Neutrophil (primary cell): ENCODE measurements around the gene DHX38.

Experiments used
- H3K27ac ChIP-seq: fragments of 200-600 bp; sonication (generic); 2 replicates; pipeline ENCODE4 v1.5.1; 2016; ENCODE audit warnings: mild to moderate bottlenecking, moderate library complexity
- H3K27me3 ChIP-seq: fragments of 200-600 bp; sonication (generic); 2 replicates; pipeline ENCODE4 v1.6.0; 2016; ENCODE audit warnings: mild to moderate bottlenecking
- H3K36me3 ChIP-seq: fragments of 200-600 bp; sonication (generic); 2 replicates; pipeline ENCODE4 v1.5.1; 2017
- H3K4me1 ChIP-seq, 2 experiments: fragments of 200-600 bp in 1 of 2; sonication (generic) in 1 of 2; 1 replicate in 1 of 2; 2 replicates in 1 of 2; pipeline versions ENCODE4 v1.5.1 to v1.6.1; 2013 to 2016; ENCODE audit warnings: low read depth in 1 of 2, low read length in 1 of 2, mild to moderate bottlenecking in 1 of 2, moderate library complexity in 1 of 2; ENCODE audit not compliant: control insufficient read depth in 1 of 2, insufficient read depth in 1 of 2
- H3K4me3 ChIP-seq, 2 experiments: fragments of 200-600 bp in 1 of 2; sonication (generic) in 1 of 2; 1 replicate in 1 of 2; 2 replicates in 1 of 2; pipeline ENCODE4 v1.5.1; 2013 to 2016; ENCODE audit warnings: low read depth in 1 of 2, low read length in 1 of 2, mild to moderate bottlenecking in 1 of 2, moderate library complexity in 1 of 2
- H3K9me3 ChIP-seq: fragments of 200-600 bp; sonication (generic); 2 replicates; pipeline ENCODE4 v1.5.1; 2016
- TF ChIP-seq, protein P1 (sequence below): fragments of 200-600 bp; sonication (generic); IDR thresholded peaks from 2 replicates; pipeline ENCODE4 v1.5.1; 2016; ENCODE audit warnings: antibody characterized with exemption

Gene DHX38

GRCh38 chr16:72112906-72113615, 19.4 kb downstream of the DHX38 start:
- Histone ChIP-seq H3K4me3 (no peak overlapping the region), H3K4me1 (no peaks in the 10 kb centered on the region), H3K27ac (no peak overlapping the region), H3K27me3 (no peaks in the 10 kb centered on the region), H3K36me3 (peaks cover 58% of the 10 kb centered on the region), H3K9me3 (no peaks in the 10 kb centered on the region)
- TF ChIP-seq, protein P1, sequence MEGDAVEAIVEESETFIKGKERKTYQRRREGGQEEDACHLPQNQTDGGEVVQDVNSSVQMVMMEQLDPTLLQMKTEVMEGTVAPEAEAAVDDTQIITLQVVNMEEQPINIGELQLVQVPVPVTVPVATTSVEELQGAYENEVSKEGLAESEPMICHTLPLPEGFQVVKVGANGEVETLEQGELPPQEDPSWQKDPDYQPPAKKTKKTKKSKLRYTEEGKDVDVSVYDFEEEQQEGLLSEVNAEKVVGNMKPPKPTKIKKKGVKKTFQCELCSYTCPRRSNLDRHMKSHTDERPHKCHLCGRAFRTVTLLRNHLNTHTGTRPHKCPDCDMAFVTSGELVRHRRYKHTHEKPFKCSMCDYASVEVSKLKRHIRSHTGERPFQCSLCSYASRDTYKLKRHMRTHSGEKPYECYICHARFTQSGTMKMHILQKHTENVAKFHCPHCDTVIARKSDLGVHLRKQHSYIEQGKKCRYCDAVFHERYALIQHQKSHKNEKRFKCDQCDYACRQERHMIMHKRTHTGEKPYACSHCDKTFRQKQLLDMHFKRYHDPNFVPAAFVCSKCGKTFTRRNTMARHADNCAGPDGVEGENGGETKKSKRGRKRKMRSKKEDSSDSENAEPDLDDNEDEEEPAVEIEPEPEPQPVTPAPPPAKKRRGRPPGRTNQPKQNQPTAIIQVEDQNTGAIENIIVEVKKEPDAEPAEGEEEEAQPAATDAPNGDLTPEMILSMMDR = no peak

DNA sequence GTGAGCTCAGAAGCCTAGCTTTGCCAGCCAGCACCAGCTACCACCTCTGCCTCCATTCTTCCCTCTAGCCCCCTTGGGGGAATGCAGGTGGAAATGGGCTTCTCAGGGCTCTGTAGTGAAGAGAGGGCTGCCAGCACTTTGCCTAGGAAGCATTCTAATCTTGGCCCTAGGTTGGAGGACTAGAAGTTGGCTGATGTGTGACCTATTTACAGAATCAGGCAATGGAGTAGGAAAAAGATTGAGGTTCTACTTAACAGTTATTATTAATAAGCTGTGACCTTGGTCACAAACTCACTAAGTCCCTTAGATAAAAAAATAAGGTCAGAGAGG, 19.9 kb downstream of the DHX38 start:
- Histone ChIP-seq H3K27ac (no peak overlapping the region), H3K27me3 (no peaks in the 10 kb centered on the region), H3K36me3 (peaks cover 53% of the 10 kb centered on the region), H3K4me3 (no peak overlapping the region), H3K4me1 (no peaks in the 10 kb centered on the region), H3K9me3 (no peaks in the 10 kb centered on the region)
- TF ChIP-seq, protein P1 = no peak

DNA sequence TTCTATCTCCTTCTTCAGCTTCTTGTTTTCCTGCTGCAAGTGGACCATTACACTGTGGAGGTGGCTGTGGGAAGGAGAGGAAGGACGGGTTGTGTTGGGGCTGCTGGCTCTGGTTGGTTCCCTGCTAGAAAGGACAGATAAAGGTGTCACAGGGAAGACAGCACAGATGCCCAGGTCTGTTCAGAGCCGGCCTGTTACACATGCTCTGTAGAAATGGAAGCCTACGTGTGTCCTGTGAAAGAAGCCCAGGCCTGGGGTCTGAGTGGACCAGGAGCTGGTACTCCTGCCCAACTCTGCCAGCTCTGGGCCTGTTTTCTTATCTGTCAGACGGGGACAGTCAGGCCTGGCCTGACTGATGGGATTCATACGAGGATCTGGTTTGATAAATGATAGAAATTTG, 26.4 kb downstream of the DHX38 start:
- Histone ChIP-seq H3K9me3 (no peaks in the 10 kb centered on the region), H3K4me3 (no peak overlapping the region), H3K4me1 (no peaks in the 10 kb centered on the region), H3K36me3 (no peaks in the 10 kb centered on the region), H3K27ac (no peak overlapping the region), H3K27me3 (no peaks in the 10 kb centered on the region)
- TF ChIP-seq, protein P1 = no peak

GRCh38 chr16:72122308-72122707, 28.7 kb downstream of the DHX38 start:
- Histone ChIP-seq H3K4me3 (no peak overlapping the region), H3K27ac (no peak overlapping the region), H3K36me3 (no peaks in the 10 kb centered on the region), H3K4me1 (no peaks in the 10 kb centered on the region), H3K27me3 (no peaks in the 10 kb centered on the region), H3K9me3 (no peaks in the 10 kb centered on the region)
- TF ChIP-seq, protein P1 = no peak

GRCh38 chr16:72122916-72123315, 29.3 kb downstream of the DHX38 start:
- TF ChIP-seq, protein P1 = no peak
- no peak overlapping the region for H3K27ac ChIP-seq
- no peaks in the 10 kb centered on the region for H3K27me3 ChIP-seq
- H3K36me3 ChIP-seq = no peaks in the 10 kb centered on the region
- H3K9me3 ChIP-seq = no peaks in the 10 kb centered on the region
- H3K4me3 ChIP-seq = no peak overlapping the region
- no peaks in the 10 kb centered on the region for H3K4me1 ChIP-seq
